HG02610 (cell line): Measurements from ENCODE around the gene GUCA2A.
"Not testable (repeated sequence)": the region's sequence is repeated elsewhere in the genome, so short reads cannot be mapped to it uniquely, and the experiment has no call there.

ENCODE experiments used
- ATAC-seq: cut with Tn5 transposase; IDR thresholded peaks from one replicate; pipeline ENCODE4 v1.9.1; 2021; ENCODE audit warnings: mild to moderate bottlenecking, moderate library complexity; ENCODE audit not compliant: unreplicated experiment

GUCA2A gene, protein sequence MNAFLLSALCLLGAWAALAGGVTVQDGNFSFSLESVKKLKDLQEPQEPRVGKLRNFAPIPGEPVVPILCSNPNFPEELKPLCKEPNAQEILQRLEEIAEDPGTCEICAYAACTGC

DNA sequence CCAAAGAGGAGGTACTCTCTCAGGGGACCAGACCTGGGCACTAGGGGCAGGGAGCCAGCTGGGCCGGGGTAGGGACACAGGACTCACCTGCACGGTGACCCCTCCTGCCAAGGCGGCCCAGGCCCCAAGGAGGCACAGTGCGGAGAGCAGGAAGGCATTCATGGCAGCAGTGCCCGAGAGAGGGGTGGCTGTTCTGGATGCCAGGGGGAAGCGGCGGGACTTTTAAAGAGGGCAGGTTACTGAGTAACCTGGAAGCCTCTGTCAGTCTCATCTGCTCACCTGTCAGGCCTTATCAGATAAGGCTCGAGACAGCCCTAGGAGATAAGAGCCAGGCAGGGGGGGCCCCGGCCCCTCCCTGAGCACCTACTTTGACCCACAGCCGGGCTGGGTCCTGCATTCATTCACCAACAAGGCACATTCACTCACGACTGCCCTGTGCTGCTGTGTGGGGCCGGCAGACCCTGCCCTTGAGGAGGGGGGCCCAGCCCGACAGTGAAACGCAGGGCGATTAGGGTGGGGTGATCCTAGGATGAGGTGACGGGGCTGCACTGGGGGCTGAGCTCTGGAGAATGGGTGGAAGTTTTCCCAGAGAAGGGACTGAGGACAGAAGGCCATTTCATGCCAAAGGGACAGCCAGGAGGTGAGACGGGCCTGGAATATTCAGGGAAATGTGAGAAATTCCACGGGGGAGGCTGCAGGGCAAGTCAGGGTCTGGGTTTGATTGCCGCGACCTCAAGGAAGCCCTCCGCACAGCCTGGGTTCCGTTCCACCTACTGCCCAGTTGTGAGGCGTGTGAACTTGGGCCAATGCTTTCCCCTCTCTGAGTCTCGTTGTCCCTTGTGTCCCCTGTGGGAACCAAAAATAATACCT is at the start of gene GUCA2A:
Gene GUCA2A, minus strand, starts transcription at position 195 of the 870 bp plus-strand sequence. Its CDS starts 33 bp downstream, at position 162.
- ATAC-seq: no peak

DNA sequence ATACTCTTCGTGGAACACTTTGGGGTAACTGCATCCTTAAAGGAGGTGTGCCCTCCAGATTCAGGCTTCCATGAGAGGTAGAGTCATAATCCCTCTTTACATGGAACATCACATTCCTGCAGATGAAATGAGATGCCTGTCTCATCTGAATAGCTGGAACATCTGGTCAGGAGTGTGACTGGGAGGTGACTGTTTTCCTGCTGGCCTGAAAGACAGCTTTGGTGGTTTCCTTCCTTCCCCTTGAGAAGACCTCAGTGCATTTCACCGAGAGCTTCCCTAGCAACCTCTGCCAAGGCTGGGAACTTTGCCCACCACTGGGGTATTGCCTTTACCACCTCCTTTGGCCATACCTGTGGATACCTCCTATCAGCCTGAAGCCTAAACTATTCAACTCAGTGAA is 46.7 kb upstream of the GUCA2A start:
- no peak for ATAC-seq

DNA sequence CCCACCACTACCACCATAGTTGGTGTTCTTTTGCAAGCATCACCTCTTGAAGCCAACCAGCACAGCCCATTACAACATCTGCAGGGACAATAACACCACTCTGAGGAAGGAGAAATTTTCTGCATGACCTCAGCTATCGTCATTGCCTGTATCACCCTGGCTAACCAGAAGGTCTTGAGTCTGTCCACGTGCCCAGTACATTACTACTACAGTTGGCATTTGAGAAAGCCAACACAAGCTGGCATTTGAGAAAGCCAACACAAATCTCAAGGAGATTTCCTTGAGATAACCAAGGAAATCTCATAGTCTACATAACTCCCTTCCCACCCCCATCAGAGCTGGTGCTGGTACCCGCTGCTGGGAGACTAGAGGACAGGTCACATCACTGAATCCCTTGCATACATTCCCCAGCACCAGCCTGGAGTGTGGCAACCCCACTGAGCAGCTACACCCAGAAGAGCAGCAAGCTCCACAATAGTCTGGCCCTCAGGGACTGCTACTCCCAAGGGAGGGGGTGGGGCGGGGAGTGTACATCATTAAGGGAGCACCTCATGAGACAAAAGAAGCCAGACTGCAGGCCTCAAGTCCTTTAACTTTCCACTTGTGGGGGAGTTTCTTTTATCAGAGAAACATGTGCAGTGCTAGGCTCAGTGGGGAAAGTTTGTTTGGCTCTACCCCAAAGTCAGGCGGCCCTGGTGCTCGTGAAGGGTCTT is 46.0 kb upstream of the GUCA2A start:
- ATAC-seq: no peak

DNA sequence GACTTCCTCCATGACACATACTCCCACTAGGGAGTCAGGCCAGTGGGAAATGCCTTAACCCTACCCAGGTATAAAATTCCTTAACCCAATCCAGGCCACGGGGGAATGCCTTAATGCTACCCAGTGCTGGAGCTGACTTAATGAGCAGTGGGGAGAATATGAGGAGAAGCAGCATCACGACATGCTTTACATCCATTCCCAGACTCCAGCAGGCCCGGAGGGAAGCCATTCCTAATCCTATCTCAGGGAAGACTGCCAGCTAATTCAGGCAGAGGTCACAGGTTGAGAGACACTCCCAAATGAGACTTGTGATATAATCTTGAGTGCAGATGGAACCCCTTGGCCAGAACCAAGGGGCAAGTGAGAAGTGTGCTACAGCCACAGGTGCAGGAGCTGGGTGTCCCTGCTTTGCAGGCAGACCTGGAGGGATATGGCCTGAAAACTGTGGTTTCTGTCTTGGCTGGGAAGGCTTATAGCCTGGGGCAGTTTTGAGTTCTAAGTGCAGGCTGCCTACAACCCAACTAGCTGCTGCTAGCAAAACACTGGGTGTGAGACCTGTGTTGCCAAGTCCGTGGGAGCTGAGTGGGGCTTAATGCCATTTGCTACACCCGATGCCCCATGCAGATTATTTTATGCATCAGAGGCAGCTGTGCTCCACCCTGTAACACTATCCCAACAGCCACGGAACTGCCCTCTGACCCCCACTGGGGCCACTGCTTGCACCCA is 45.1 kb upstream of the GUCA2A start:
- no peak for ATAC-seq

DNA sequence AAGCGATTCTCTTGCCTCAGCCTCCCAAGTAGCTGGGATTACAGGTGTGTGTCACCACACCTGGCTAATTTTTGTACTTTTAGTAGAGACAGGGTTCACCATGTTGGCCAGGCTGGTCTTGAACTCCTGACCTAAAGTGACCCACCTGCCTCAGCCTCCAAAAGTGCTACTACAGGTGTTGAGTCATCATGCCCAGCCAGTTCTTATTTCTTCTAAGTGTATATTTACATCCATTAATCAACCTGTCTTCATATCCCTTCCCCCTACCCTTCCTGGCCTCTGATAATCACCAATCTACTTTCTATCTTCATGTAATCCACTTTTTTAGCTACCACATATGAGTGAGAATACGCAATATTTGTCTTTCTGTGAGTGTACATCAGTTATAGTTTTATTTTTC is 42.4 kb upstream of the GUCA2A start:
- ATAC-seq: not testable (repeated sequence)

DNA sequence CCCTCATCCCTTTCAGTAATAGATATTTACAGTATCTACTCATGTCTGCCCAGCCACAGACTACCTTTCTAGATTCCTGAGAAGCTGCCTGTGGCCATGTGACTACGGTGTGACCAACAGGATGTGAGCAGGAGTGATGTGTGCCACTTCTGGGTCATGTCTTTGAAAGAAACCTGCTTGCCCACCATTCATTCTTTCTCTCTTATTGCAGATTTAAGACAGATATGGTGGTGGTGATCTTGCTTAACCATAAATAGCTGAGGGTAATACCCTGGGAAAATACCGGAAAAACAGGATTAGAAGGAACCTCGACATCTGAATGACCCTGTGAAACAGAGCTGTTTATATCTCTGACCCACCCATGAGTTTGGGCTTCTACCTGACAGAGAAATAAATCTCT is 41.6 kb upstream of the GUCA2A start:
- ATAC-seq: no peak

DNA sequence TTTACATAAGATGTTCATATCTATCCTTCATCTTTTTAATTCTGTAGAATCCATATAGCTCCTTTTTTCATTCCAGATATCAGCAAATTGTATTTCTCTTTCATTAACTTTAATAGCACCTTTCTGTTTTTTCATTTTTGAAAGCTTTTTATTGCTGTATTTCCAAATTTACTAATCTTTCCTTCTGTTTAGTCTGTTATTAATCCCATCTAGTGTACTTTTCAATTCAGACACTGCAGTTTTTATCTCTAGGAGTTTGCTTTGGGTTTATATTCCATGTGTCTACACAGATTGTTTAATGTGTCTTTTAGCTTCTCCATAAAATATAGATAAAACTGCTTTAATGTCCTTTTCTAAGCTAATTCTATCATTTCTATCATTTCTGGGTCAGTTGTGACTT is 37.4 kb upstream of the GUCA2A start:
- no peak for ATAC-seq

DNA sequence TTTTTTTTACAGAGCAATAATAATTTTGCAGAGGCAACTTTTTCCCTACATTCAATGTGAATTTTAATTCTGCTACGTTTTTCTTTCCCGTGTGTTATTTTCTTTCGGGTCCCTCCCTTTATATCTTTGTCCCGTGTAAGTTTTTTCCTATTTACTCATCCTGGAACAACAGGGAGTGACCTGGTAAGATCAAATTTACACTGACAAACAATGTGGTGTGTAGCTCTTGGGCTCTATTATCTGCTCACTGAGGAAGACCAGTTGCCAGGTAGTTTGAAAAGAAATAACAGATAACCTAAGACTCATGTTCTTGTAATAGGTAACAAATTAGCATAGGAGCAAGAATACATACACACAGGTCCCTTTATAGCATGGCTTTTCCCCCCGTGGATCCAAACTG is 33.7 kb upstream of the GUCA2A start:
- no peak for ATAC-seq

DNA sequence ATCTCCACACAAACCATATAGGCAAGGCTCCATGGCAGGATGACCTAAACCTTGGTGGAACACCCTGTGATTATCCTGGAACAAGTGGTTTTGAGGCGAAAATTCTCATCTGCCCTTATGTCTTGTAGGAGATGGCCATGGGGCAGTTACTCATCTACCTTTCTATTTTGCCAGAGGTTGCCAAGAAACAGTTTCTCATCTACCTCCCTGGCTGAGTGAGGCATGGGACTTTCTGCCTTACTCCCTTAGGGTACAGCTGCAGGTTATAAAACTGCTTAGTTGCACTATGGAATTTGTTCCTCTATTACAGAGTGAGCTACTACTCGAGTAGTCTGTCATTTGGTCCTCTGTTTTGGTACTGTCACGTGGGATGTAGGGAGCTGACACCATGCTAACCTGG is 31.3 kb upstream of the GUCA2A start:
- no peak for ATAC-seq

DNA sequence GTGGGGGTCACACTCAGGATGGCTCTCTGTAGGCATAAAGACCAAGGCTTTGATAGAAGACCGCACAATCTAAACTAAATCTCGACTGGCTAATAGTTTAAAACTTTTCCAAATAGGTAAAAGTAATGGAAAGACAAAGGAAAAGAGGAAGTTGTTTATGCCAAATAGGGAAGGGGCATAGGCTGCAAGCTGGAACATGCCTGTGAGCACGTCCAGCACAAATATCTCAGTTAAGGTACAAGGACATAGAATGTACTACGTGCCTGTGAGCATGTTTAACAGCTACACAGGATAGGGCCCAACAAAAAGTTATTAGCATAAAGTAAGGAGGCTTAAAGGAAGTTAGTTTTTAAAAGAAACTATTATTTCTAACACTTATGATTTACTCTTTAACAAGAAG is 27.6 kb upstream of the GUCA2A start:
- ATAC-seq: no peak

DNA sequence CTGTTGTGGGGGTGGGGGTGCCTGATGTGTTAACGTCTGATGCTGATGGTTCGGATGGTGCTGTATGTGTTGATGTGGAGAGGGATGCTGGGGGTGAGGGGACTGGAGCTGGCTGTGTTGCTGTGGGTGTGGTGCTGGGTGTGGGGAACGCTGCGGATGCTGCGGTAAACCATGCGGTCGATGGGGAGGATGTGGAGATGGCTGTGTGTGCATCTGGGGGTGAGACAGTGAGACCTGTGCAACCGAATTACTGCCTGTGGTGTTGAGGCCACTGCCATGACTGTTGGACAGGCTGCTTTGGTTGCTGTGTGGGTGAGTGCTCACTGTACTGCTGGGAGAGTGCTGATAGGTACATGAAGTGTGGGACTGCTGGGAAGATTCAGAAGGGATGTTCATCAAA is 26.8 kb upstream of the GUCA2A start:
- ATAC-seq: no peak

DNA sequence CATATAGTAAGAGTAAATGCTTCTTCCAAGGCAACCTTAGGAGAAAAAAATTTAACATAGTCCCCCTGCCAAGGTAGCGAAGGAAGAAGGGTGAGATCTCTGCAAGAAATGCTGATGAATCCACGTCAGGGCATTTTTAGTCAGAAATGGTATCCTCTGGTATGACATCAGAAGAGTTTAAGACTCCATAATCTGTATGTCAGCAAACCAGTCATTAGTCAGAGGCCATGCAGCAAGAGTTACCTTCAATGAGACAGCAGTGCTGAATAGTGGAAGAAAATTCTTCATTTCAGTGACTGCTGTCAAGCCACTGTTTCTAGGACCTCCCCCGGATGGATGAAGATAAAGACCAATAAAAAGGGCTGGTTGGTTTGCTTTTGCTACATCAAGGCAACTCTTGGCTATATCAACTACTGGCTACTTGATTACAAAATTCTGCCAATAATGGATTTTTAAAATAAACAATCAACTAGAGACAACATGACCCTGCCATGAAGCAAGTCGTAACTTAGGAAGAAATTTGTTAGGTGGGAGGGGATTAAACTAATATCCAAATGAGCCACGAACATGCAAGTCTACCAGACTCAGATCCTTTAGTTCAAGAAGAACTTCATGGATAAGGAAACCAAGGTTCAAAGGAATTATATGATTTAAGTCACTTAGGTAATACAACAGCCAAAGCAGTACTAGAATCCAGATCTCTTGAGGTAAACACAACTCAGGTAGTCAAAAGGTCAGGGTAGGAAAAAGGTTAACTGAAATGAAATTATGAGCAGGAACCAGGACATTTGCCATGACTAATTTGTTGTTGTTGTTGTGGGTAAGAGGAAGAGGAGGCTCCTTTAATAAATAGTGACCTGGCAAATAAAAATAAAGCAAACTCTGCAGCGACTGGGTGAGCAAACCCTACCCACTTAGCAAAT is 25.6 kb upstream of the GUCA2A start:
- ATAC-seq: no peak

DNA sequence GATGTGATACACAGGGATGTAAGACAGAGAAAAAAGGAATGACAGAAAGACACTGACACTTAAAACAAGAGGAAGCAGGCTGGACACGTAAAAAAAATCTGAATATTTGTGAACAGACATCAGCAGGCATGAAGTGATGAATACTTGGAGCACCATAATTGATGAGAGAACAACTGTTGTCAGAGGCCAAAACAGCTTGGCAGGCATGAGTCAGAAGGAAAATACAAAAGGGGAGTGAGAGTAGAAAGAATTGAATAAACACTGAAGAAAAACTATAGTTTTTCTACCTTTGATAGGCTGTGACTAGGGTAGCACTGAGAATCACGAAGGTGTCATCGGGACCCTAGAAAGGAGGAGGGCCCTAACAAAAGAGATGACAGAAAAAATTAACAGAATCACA is 21.6 kb upstream of the GUCA2A start:
- no peak for ATAC-seq

DNA sequence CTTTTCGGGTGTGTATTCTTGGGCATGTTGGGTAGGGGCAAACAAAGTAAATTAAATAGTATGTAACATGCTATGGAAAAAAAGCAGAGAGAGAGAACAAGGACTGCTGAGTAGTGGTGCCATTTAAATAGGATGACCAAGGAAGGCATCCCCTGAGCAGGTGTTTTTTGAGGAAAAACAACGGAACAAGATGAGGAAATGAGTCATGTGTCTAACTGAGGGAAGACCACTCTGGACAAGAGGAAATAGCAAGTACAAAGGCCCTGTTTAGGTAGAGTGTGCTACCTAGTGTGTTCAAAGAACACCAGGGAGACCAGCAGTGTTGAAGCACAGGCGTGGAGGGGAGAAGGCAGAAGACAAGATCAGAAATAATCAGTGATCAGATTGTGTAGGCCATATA is 20.1 kb upstream of the GUCA2A start:
- no peak for ATAC-seq

DNA sequence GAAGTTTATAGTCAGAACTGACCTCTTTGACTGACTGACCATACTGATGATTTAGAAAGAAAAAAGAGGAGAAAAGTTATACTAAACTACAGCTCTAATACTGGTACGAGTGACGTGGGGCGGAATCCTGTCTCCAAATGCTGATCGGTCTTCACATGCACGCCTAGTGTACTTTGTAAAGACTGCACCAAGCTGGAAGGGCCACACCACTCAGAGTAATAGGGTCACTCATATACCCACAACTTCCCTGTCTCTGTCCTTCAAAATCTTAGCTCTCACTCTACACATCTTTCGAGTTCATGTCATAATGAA is 19.4 kb upstream of the GUCA2A start:
- ATAC-seq: no peak

DNA sequence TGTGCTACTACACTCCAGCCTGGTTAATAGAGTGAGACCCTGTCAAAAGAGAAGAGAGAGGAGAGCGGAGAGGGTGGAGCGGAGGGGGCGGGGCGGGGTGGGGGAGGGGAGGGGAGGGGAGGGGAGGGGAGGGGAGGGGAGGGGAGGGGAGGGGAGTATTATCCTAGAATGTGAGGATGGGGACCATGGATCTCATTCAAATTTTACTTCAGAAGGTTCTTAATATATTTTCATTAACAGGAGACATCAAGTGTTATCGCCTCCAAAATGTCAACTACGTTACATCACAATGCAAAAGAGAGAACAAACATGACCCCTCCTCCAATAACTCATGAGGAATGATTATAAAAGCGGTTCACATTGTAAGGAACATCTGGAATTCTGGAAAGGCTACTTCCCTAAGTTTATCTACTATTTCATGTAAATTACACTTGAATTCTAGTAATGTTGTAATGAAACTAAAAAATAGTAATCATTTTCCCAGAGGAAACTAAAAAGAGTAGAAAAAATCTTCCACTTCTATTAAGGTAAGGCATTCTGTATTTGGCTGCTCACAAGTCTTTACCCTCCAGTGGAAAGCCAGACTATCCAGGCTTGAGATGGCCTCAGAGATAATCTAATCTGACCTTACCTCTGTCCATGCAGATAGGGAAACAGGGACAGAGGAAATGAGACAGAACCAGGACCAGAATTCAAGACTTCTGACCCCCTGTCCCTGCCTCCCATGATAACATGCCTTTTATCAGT is 18.8 kb upstream of the GUCA2A start:
- ATAC-seq: no peak

DNA sequence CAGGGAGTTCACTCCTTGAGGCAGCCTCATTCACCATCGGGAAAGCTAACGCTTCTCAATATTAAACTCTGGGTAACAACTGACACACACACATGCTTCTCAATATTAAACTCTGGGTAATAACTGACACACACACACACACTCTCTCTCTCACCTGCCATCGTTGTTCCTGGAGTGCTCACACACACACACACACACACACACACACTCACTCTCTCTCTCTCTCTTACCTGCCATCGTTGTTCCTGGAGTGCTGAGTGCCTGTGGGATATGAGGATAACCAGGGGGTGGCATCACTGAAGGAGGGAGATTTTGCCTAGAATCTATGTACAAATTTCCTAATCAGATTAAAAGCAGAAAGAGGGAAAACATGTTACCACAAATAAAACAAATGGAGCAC is 17.1 kb upstream of the GUCA2A start:
- ATAC-seq: no peak

DNA sequence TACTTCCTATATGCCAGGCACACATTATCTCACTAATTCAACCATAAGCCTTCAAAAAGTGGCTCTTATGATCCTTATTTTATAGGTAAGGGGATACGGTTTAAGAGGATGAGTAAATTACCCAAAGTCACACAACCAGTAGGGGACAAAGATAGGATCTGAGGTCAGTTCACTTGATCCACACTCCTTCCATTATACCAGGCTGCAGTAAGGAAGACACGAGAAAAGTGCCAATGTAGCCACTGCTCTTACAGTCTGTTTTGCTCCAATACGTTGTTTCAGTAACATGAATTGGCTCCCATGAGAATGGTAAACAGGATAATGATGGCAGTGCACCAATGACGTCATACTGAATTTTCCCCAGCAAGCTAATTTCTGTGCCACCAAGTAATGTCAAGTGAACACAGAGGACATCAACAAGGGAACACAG is 15.4 kb upstream of the GUCA2A start:
- ATAC-seq: no peak

DNA sequence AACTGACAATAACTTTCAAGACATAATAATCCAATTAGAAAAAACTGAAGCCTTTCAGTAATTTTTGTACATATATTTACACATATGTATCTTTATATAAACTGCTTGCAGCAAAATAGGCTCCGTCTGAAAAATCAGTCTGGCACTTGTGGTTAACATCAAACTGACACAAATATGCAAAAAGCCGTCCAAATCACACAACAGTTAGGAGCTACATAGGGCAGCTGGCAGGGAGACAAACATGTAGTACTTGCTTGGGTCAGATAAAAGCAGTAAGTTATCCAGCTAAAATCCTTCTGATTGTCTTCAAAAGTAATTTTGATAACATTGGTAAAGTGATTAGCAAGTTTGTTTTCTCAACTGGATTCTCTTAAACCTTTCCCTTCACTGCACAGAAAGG is 14.7 kb upstream of the GUCA2A start:
- no peak for ATAC-seq

DNA sequence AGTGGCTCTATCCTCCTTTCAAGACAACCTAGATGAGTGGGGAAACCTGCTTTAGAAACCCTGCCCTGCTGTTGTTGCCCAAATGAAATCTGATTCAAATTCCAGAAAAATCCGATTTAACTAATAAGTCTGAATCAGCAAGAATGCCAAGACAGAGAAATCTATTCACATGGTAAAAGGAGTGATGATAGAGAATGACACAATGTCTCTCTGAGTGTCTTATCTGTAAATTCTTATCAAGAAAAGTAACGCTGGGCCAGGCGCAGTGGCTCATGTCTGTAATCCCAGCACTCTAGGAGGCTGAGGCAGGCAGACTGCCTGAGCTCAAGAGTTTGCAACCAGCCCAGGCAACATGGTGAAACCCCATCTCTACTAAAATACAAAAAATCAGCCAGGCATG is 13.7 kb upstream of the GUCA2A start:
- ATAC-seq: no peak
